ENCODE data around the gene OTX2. TPM values are rescaled to one million over a fixed set of nuclear protein-coding genes. Genes with fewer than 3 reads are reported as not detected.

OTX2 gene
- total and polyA plus RNA-seq, 2 of the 4 experiments (the other 2 are of a cell fraction), result not detected

DNA sequence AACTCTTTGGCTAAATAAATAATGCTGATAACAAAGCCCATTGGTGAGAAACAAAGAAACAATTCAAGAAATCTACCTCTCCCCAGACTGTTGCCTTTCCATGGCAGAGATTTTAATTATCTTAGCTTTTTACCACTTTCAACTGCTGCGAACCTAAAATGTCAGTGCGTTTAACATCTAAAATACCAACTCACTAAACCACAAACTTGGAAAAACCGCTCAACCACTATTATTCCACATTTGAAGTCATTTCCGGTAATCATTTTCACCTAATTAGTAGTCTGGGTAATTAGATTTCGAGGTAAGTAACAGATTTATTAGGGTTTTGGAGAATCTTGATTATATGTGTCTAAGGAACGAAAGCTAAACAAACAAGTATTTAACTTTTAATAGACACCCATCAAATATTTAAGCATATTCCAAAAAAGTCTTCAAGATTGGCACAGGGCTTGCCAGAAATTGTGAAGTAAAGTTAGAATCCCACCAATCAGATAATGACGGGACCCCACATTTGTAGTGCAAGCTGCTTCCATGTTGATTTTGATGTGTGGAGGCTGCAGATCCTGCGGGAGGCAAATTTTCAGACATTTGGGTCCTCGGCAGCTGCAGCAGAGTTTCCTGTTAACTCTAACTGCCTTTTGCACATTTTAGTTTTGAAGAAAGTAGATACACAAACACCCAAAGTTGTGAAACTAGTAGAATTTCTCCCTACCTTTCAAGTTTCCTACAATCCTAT is 4.1 kb downstream of the OTX2 start:
- H3K23ac ChIP-seq (ENCODE audit: low read depth, low read length), result no peak overlapping the region
- no peak overlapping the region for H2BK15ac ChIP-seq (ENCODE audit: low read depth, low read length)
- no peak overlapping the region for H4K91ac ChIP-seq (ENCODE audit: insufficient read depth, low read depth, low read length)
- no CpG with 5 or more reads among the region's 9 CpGs for WGBS, 2 experiments (ENCODE audit: extremely low coverage in 2 of 2, insufficient read length in 1 of 2)
- BruUV-seq (replicated peaks), result no TSS peak
- H3K27me3 ChIP-seq (ENCODE audit: control insufficient read depth, insufficient read depth, low read length), result peaks cover 87% of the 10 kb centered on the region
- H4K20me1 ChIP-seq (ENCODE audit: insufficient read depth, low read length), result no peaks in the 10 kb centered on the region
- H3K27ac ChIP-seq (ENCODE audit: insufficient read depth, low read length), result no peak overlapping the region
- TF ChIP-seq SMC3 (IDR thresholded peaks at IDR 0.05; ENCODE audit: low read depth, low read length), result no peak
- TF ChIP-seq MAZ (IDR thresholded peaks at IDR 0.05; ENCODE audit: borderline replicate concordance, low read depth, low read length), result no peak
- TF ChIP-seq RFX5 (IDR thresholded peaks at IDR 0.05; ENCODE audit: low read depth, low read length), result no peak
- TF ChIP-seq NFE2L2 (IDR thresholded peaks at IDR 0.05; ENCODE audit: low read depth, low read length), result no peak
- TF ChIP-seq MXI1 (IDR thresholded peaks at IDR 0.05; ENCODE audit: borderline replicate concordance, low read depth, low read length), result no peak
- no peak for TF ChIP-seq POLR2A (IDR thresholded peaks at IDR 0.05; ENCODE audit: low read depth, low read length)
- TF ChIP-seq, protein P1, sequence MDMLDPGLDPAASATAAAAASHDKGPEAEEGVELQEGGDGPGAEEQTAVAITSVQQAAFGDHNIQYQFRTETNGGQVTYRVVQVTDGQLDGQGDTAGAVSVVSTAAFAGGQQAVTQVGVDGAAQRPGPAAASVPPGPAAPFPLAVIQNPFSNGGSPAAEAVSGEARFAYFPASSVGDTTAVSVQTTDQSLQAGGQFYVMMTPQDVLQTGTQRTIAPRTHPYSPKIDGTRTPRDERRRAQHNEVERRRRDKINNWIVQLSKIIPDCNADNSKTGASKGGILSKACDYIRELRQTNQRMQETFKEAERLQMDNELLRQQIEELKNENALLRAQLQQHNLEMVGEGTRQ (IDR thresholded peaks at IDR 0.05; ENCODE audit: low read depth, low read length), result no peak
- no peak for TF ChIP-seq CHD1 (IDR thresholded peaks at IDR 0.05; ENCODE audit: low read depth, low read length)
- no peak for TF ChIP-seq BHLHE40 (IDR thresholded peaks at IDR 0.05; ENCODE audit: low read depth, low read length)
- TF ChIP-seq CTCF (conservative IDR thresholded peaks at IDR 0.05; ENCODE audit: low read depth, low read length), result no peak
- no peak for TF ChIP-seq ELK1 (IDR thresholded peaks at IDR 0.05; ENCODE audit: borderline replicate concordance, low read depth, low read length)
- no peak for TF ChIP-seq CEBPB (IDR thresholded peaks at IDR 0.05; ENCODE audit: low read depth, low read length)
- TF ChIP-seq FOS (IDR thresholded peaks at IDR 0.05; ENCODE audit: low read depth, low read length), result no peak
- TF ChIP-seq RCOR1 (IDR thresholded peaks at IDR 0.05; ENCODE audit: insufficient replicate concordance, low read length), result no peak
- TF ChIP-seq RAD21 (IDR thresholded peaks at IDR 0.05; ENCODE audit: low read length), result no peak
- no peak for TF ChIP-seq MAFK (IDR thresholded peaks at IDR 0.05; ENCODE audit: low read depth, low read length)
- no peak overlapping the region for H2AK5ac ChIP-seq (ENCODE audit: low read depth, low read length)
- dilution Hi-C loops (cut with HindIII; ENCODE audit: low sequenced_read_pairs, unreplicated experiment) (no loop called here), intact Hi-C loops (cut with micrococcal nuclease) (no loop called here), in situ Hi-C loops (cut with MboI; ENCODE audit: low sequenced_read_pairs) (no loop called here)
- ChIA-PET CTCF (no interaction called here), POLR2A (ENCODE audit: unreplicated experiment) (no interaction called here)
- H2BK120ac ChIP-seq (ENCODE audit: low read depth, low read length), result no peak overlapping the region
- no peaks in the 10 kb centered on the region for H3K4me1 ChIP-seq (ENCODE audit: control insufficient read depth, insufficient read depth, low read length)
- H2BK5ac ChIP-seq (ENCODE audit: low read depth, low read length, poor library complexity, severe bottlenecking), result no peak overlapping the region
- no peaks in the 10 kb centered on the region for H3K79me1 ChIP-seq (ENCODE audit: low read depth in 1 of 2, low read length in 2 of 2)
- no peak overlapping the region for H4K5ac ChIP-seq (ENCODE audit: low read depth, low read length)
- H3K9me3 ChIP-seq (ENCODE audit: control insufficient read depth, insufficient read depth, low read length), result peaks cover 16% of the 10 kb centered on the region; the same call in 1 of the 2 replicates
- H3K4me3 ChIP-seq (ENCODE audit: insufficient read depth, low read depth, low read length), result no peak overlapping the region
- H2AFZ ChIP-seq (replicated peaks; ENCODE audit: low read length, poor library complexity), result no peak overlapping the region
- no peaks in the 10 kb centered on the region for H3K36me3 ChIP-seq (ENCODE audit: control insufficient read depth, insufficient read depth, low read length)
- H2BK20ac ChIP-seq (ENCODE audit: low read depth, low read length), result no peak overlapping the region
- no peak for ATAC-seq (ENCODE audit: low read depth)
- no peak overlapping the region for H4K8ac ChIP-seq (ENCODE audit: low read depth in 2 of 2, low read length in 2 of 2)
- H2AK9ac ChIP-seq (replicated peaks; ENCODE audit: low read depth, low read length, poor library complexity), result no peak overlapping the region
- no peak overlapping the region for H3K14ac ChIP-seq (replicated peaks; ENCODE audit: low read depth, low read length)
- no peak overlapping the region for H3K9ac ChIP-seq (ENCODE audit: low read depth, low read length)
- H3K9me1 ChIP-seq (ENCODE audit: insufficient read depth, low read length), result no peaks in the 10 kb centered on the region
- no peak overlapping the region for H3K56ac ChIP-seq (ENCODE audit: extremely low read depth, insufficient read depth, low read length)
- DNase-seq, result no peak
- no peak overlapping the region for H3K4me2 ChIP-seq (ENCODE audit: low read depth, low read length)
- H3K18ac ChIP-seq (ENCODE audit: low read depth, low read length), result no peak overlapping the region
- H3K4ac ChIP-seq (ENCODE audit: low read depth, low read length), result no peak overlapping the region

Data from IMR-90 (cell line).